HG03378 (cell line): ENCODE data around the gene MIB1.
"Not testable (repeated sequence)": the region's sequence is repeated elsewhere in the genome, so short reads cannot be mapped to it uniquely, and the experiment has no call there.

Experiments
- ATAC-seq: cut with Tn5 transposase; IDR thresholded peaks from one replicate; pipeline ENCODE4 v1.9.1; 2021; ENCODE audit warnings: mild to moderate bottlenecking, moderate library complexity; ENCODE audit not compliant: unreplicated experiment

MIB1 gene

GRCh38 chr18:21742315-21742687 lies 1.7 kb downstream of the MIB1 start:
- no peak for ATAC-seq

- ATAC-seq: no peak
Measured at GRCh38 chr18:21743166-21743832, 2.7 kb downstream of the MIB1 start.

GRCh38 chr18:21745231-21745630 lies 4.6 kb downstream of the MIB1 start:
- ATAC-seq: no peak

- no peak for ATAC-seq
Measured at GRCh38 chr18:21747268-21747667, 6.7 kb downstream of the MIB1 start.

- ATAC-seq: no peak
Measured at GRCh38 chr18:21747764-21748693, 7.4 kb downstream of the MIB1 start.

GRCh38 chr18:21757833-21758232 lies 17.2 kb downstream of the MIB1 start:
- no peak for ATAC-seq

GRCh38 chr18:21759836-21760235 lies 19.2 kb downstream of the MIB1 start:
- no peak for ATAC-seq

GRCh38 chr18:21760321-21760720 lies 19.7 kb downstream of the MIB1 start:
- ATAC-seq: no peak

- no peak for ATAC-seq
Measured at GRCh38 chr18:21761471-21762115, 21.0 kb downstream of the MIB1 start.

- ATAC-seq: no peak
Measured at GRCh38 chr18:21762181-21762772, 21.7 kb downstream of the MIB1 start.

GRCh38 chr18:21763846-21764646 lies 23.5 kb downstream of the MIB1 start:
- no peak for ATAC-seq

- no peak for ATAC-seq
Measured at GRCh38 chr18:21769206-21769605, 28.6 kb downstream of the MIB1 start.

GRCh38 chr18:21774722-21775121 lies 34.1 kb downstream of the MIB1 start:
- no peak for ATAC-seq

GRCh38 chr18:21777814-21778213 lies 37.2 kb downstream of the MIB1 start:
- ATAC-seq: peak; percentile 65

GRCh38 chr18:21786526-21786925 lies 45.9 kb downstream of the MIB1 start:
- no peak for ATAC-seq

GRCh38 chr18:21796089-21796488 lies 55.5 kb downstream of the MIB1 start:
- ATAC-seq: not testable (repeated sequence)

GRCh38 chr18:21798126-21798525 lies 57.5 kb downstream of the MIB1 start:
- no peak for ATAC-seq

- no peak for ATAC-seq
Measured at GRCh38 chr18:21799721-21800120, 59.1 kb downstream of the MIB1 start.

- ATAC-seq: no peak
Measured at GRCh38 chr18:21803495-21803894, 62.9 kb downstream of the MIB1 start.

GRCh38 chr18:21805771-21806366 lies 65.3 kb downstream of the MIB1 start:
- ATAC-seq: no peak
